Stimulated activated CD8-positive, alpha-beta memory T cell treated with anti-CD3 and anti-CD28 coated beads, Interleukin-7, amount 100 ng/mL, for 24 hours (primary cell): ENCODE results near the gene D2HGDH.
"Not testable (repeated sequence)": the region's sequence is repeated elsewhere in the genome, so short reads cannot be mapped to it uniquely, and the experiment has no call there.

ENCODE experiments used
- DNase-seq: peaks from one replicate; pipeline ENCODE4 v3.0.0-alpha.2; 2020; ENCODE audit warnings: low read depth

Gene D2HGDH

DNA sequence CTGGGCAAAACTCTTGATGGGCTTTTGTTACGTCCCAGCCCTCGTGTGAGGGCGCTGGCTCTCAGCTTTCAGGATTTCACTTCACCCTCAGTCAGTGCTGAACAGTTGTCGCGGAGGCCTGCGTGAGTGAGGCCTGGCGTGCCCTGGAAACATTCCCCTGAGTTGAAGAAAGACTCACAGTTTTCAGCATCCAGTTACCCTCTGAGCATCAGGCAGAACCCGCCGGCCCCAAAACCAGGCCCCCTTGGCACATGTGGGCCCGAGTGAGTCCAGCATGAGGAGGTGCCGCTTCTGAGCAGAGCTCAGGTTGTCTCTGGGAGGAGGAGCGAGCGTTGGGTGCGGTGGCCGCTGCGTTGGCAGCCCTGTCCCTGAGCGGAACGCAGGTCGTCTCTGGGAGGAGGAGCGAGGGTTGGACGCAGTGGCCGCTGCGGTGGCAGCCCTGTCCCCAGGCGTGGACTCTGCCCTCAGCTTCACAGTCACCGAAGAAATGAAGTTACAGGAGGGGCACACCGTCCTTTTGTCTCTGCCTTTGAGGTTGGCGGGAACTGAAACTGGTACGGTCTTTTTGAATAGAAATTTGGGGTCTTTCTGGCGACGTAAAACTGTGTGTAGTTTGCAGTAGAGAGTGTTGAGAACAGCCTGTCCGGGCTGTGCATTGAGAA, 74.4 kb downstream of the D2HGDH start, which contains the start of gene NEU4:
Gene NEU4, plus strand, starts transcription at position 473 of the 662 bp plus-strand sequence. CDS start 5,292 bp downstream, outside the sequence.
- DNase-seq = no peak

DNA sequence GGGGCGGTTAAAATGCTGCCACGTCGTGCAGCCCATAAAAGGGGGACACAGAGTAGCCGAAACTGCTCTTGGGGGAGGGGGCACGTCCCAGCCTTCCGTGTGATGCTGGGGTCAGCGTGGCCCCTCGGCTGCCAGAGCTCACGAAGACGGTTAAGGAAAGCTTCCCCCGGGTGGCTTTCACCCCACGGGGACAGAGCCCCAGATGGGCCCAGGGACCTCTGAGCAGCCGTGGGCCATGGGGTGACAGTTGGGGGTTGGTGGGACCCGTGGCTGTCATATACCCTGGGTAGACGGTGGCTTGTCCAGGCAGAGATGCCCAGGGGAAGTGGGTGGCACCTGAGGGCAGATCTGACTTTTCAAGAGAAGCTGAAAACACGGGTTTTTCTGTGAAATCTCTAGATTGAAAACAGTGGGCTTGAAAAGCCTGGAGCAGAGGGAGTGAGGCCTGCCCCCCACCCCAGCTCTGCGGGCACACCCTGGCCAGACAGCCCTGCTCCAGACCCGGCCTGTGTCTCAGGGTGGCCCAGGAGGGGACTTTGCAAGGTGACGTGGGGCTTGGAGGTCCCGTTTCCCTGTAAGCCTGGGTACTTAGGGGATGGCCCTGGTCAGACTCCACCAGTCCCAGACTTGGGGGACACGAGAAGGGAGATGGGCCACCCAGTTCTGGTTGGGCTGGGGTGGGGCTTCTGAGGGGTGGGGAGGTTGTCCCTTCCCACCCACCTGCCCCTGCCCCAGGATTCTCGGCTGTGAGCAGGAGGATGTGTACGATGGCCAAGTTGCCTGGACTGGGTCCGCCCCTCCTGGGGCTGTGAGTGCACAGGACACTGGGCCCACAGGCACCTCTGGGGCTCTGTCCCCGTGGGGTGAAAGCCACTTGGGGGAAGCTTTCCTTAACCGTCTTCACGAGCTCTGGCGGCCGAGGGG, 75.2 kb downstream of the D2HGDH start:
- no peak for DNase-seq

DNA sequence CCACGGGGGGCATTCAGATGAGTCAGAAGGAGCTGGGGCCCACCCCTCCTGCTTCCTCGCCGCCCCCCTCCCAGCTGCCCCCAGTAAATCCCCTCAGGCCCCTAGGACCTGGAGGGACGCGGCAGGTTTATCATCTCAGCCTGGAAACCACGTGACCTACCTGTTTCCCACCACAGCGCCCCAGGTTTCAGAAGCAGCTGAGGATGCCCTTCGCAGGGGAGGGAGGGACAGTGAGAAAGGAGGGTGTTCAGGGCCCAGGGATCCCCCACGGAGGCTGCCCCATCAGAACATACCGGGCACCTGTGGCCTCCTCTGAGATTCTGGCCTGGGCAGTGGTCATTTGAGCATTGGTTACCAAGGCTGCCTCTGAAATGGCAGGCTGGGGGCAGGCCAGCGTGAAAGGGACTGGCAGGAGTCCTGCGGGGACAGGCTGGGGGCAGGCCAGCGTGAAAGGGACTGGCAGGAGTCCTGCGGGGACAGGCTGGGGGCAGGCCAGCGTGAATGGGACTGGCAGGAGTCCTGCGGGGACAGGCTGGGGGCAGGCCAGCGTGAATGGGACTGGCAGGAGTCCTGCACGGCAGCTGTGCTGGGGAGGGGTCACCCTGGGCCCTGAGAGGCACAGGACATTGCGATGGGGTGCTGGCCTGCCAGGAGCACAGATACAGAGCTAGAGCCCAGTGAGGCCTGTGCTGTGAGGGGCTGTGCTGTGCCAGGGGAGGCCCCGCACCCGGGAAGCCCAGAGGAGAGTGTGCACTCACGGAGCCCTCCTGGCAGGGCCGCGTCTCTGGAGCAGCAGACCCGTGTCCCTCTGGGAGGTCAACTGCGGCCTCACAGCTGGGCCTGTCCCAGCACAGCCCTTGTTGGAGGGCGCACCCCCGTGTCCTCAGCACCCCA, 76.1 kb downstream of the D2HGDH start:
- DNase-seq = no peak

DNA sequence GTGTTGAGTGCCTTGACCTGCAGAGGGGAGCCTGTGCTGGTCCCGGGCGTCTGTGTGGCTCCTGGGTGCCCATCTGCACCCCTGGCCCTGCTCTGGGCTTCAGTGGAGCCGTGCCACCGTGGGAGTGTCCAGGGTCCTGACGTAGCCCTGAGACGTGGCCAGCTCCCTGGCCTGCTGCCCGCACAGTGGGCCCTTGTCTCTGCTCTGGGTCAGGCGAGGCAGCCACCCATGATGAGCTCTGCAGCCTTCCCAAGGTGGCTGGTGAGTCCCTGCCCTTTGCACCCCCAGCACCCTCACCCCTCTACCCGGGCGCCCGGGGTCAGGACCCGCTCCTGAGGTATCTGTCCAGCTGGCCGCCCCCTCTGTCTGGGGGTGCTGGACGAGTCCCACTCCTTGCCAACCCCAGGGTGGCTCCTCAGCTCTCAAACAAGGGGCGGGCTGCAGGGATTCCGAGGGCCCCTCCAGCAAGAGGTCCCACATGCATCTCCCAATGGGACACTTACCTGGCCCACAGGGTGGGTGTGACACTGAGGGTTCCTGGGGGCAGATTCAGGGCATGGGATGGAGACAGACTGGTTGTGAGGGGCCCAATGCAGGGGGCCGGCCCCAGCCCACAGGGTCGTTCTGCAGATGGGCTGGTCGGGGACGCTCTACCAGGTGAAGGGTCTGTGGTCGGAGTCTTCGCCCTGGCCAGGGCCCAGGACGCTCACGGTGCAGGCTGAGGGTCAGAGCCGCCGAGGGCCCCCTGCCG, 76.9 kb downstream of the D2HGDH start:
- DNase-seq = no peak

DNA sequence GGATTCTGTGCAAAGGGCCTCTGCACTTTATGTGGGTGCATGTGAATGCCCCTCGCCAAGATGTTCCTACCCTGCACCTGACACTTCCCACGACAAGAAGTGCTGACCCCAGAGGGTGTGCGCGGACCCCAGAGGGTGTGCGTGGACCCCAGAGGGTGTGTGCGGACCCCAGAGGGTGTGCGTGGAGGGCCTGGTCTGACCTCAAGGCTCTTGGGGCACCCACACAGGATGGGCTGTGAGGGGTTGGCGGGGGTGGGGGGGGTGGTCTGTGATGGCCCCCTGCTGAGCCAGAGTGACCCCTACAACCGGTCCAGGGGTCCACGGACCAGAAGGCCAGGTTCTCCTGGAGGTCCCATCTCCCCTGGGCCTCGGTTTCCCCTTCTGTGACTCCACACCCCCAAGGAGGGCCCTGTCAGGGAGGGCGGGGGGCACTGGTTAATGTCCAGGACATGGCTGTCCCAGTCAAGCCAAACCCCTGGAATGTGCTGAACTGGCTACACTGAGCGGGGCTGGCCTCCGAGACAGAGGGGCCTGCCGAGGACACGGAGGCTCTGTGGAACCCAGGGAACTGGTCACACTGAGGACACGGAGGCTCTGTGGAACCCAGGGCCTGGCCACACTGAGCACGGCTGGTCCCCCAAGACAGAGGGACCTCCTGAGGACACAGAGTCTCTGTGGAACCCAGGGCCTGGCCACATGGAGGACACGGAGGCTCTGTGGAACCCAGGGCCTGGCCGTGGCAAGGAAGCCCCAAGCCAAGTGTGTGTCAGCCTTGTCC, 77.7 kb downstream of the D2HGDH start:
- DNase-seq = no peak

DNA sequence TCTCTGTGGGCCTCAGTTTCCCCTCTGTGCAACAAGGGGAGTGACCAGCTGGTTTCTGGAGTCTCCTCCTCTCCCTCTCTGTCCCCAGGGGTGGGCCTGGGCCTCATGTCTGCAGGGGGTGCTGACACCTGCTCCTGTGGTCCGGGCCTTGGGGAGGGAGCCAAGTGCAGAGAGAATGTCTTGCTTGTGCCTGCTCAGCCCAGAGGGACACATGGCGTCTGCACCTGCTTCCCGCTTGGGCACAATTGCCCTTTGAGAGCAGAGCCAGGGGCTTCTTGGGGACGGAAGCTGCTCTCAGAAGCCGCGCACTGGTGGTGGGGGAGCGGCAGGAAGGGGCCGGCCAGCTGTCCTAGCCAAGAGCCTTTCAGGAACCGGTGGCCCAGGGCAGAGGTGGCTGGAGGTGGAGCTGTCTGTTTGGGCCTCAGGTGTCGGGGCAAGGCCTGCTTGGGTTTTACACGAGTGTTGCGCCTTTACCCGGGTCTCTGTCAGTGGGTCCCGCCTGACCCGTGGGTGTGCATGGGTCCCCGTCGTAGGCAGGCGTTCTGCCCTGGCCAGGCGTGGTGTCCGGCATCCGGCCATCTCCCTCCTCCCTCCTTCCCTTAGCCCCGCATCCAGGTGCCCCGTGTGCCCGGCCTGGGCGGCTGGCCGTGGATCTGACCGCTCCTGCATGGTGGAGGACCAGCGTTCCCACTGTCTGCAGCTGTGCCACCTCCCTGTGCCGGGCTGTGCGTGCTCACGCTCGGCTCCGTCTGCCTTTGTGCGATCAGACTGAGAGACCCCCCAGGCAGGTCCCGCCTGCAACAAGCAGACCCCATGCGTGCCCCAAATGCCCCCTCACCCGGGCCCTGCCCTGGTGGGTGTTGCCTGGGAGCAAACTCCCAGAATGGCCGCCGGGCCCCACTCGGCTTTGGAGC, 78.6 kb downstream of the D2HGDH start:
- no peak for DNase-seq

DNA sequence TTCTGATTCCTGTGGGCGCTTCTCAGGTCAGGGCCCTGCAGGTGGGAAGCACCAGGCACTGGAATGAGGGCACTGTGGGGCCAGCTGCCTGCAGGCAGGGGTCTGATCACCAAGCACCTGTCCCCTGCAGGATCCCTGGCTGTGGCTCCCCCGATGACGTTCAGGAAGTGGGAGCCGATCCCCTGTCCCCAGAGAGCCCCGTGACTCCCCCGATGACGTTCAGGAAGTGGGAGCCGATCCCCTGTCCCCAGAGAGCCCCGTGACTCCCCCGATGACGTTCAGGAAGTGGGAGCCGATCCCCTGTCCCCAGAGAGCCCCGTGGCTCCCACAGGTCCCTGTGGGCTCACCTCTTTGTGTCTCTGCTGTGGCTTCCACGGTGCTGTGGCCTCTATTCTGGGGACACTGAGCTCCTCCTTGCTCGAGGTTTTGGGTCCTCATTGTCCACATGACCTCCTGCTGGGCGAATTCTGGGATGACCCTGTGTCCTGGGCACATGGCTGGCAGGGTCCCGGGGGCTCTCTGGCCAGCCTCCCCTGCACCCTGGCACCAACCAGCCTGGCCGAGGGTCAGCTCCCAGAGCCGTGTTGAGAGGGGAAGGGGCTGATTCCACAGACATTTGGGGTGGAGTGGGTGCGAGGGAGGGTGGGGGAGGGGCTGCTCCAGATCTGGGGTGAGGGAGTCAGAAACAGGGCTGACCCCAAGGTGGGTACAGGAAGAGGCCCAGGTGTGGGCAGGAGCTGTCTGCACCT, 79.4 kb downstream of the D2HGDH start:
- DNase-seq = no peak

DNA sequence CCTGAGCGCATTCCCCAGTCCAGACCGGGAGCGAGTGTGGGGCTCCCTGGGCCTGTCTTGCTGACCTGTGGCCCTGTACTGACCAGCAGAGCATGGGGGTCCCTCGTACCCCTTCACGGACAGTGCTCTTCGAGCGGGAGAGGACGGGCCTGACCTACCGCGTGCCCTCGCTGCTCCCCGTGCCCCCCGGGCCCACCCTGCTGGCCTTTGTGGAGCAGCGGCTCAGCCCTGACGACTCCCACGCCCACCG, 79.9 kb downstream of the D2HGDH start:
- DNase-seq = no peak

DNA sequence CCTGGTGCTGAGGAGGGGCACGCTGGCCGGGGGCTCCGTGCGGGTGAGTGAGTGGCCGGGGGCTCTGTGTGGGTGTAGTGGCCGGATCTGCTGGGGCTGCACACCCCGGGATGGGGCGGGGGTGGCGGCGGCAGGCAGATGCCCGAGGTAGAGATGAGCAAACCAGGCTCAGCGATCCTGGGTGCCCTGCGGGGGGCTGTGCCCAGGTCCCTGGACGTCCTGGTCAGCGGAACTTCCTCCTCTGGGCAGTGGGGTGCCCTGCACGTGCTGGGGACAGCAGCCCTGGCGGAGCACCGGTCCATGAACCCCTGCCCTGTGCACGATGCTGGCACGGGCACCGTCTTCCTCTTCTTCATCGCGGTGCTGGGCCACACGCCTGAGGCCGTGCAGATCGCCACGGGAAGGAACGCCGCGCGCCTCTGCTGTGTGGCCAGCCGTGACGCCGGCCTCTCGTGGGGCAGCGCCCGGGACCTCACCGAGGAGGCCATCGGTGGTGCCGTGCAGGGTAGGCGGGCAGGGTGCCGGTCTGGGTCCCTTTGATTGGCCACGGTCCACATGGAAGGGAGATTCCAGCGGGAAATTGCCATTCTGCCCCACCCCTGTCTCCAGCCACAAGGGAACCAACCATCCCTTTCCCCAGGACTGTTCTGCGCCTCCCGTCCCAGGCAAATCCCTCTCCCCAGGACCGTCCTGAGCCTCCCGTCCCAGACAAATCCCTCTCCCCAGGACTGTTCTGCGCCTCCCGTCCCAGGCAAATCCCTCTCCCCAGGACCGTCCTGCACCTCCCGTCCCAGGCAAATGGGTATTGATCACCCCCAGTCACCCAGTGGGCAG, 80.4 kb downstream of the D2HGDH start:
- no peak for DNase-seq

DNA sequence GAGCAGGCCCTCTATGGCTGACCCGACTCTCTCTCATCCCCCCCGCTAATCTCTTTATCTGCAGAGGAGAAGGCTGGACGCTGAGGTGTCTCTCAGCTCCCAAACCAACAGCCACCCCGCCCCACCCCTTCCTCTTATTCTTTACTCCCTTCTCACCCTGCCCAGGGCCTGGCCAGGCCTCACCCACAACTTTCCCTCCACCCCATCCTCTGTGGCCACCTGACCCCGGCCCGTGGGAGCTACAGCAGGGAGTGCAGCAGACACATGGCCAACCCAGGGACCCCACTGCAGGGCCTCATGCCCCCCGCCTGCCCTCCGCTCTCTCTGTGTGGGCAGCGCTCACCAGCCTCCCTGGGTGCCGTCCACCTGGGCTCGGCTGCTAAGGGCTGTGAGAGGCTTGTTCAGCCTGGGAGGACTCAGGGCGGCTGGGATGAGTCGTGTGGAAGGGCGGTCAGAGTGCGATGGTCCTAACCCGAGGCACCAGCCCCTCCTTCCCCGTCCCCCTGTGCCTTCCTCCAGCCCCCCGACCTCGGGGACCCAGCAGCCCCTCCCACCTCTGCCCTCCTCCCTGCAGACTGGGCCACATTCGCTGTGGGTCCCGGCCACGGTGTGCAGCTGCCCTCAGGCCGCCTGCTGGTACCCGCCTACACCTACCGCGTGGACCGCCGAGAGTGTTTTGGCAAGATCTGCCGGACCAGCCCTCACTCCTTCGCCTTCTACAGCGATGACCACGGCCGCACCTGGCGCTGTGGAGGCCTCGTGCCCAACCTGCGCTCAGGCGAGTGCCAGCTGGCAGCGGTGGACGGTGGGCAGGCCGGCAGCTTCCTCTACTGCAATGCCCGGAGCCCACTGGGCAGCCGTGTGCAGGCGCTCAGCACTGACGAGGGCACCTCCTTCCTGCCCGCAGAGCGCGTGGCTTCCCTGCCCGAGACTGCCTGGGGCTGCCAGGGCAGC, 81.3 kb downstream of the D2HGDH start:
- no peak for DNase-seq

DNA sequence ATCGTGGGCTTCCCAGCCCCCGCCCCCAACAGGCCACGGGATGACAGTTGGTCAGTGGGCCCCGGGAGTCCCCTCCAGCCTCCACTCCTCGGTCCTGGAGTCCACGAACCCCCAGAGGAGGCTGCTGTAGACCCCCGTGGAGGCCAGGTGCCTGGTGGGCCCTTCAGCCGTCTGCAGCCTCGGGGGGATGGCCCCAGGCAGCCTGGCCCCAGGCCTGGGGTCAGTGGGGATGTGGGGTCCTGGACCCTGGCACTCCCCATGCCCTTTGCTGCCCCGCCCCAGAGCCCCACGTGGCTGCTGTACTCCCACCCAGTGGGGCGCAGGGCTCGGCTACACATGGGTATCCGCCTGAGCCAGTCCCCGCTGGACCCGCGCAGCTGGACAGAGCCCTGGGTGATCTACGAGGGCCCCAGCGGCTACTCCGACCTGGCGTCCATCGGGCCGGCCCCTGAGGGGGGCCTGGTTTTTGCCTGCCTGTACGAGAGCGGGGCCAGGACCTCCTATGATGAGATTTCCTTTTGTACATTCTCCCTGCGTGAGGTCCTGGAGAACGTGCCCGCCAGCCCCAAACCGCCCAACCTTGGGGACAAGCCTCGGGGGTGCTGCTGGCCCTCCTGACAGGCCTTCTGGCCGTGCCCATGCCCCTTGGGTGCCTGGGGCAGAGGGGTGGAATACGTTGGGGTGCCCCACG, 82.1 kb downstream of the D2HGDH start:
- DNase-seq = no peak

DNA sequence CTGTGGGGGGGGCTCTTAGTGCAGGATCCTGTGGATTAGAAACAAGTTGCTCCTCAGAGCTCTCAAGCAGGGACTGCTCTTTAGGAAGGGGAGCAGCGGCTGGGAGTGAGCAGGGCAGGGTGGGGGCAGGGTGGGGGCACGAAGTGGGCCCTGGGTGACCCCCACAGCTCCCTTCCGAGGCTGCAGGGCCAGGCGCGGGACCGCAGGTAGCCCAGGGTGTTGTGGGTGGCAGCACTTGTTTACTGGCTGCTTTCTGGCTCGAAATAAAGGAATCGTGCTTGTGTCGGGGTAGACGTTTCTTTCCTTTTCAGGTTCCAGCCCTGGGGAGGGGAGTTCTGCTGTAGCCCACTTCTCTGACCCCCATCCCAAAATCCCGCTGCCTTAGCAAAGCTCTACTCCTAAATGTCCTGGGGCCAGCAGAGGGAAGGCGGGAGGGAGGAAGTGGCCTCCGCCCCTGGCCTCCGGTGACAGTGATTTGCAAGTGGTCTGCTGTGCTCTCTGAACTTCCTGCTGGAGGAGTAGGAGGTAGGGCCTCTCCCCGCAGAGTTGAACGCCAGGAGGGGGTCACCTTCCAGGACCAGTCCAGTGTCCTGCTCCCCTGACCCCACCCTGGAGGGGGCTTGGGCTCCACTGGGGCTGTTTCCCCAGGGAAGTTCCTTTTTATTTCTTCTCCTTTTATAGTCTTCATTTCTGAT, 82.8 kb downstream of the D2HGDH start:
- no peak for DNase-seq

DNA sequence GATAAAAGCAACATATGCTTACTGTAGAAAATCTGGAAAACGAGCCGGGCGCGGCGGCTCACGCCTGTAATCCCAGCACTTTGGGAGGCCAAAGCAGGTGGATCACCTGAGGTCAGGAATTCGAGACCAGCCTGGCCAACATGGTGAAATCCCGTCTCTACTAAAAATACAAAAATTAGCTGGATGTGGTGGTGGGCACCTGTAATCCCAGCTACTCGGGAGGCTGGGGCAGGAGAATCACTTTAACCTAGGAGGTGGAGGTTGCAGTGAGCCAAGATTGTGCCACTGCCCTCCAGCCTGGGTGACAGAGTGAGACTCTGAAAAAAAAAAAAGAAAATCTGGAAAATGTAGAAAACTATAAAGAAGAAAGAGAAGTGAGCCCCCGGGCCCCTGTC, 83.4 kb downstream of the D2HGDH start:
- not testable (repeated sequence) for DNase-seq
